GM20431 (cell line): ENCODE results near the gene MAGI2.
"Not testable (repeated sequence)": the region's sequence is repeated elsewhere in the genome, so short reads cannot be mapped to it uniquely, and the experiment has no call there.

Experiments
- in situ Hi-C: fragments of 300-500 bp; cut with MseI, MboI; formaldehyde crosslinking; loops from one replicate; pipeline ENCODE4 v1.15.0; 2020; ENCODE audit warnings: low sequenced_read_pairs; ENCODE audit not compliant: unreplicated experiment

Gene MAGI2

GRCh38 chr7:78247910-78248689, 1205.4 kb downstream of the MAGI2 start:
- in situ Hi-C loops, result no loop called here

GRCh38 chr7:78240179-78240578, 1213.3 kb downstream of the MAGI2 start:
- in situ Hi-C loops, result not testable (repeated sequence)

- in situ Hi-C loops, result no loop called here
These were observed 1218.8 kb downstream of the MAGI2 start for GRCh38 chr7:78234634-78235033.

GRCh38 chr7:78232806-78233205, 1220.7 kb downstream of the MAGI2 start:
- in situ Hi-C loops, result no loop called here

- in situ Hi-C loops, result no loop called here
These were observed 1227.3 kb downstream of the MAGI2 start for GRCh38 chr7:78226059-78226719.

- in situ Hi-C loops, result no loop called here
These were observed 1227.9 kb downstream of the MAGI2 start for GRCh38 chr7:78225534-78225933.

GRCh38 chr7:78224923-78225322, 1228.5 kb downstream of the MAGI2 start:
- in situ Hi-C loops, result no loop called here

GRCh38 chr7:78223598-78223997, 1229.9 kb downstream of the MAGI2 start:
- in situ Hi-C loops, result no loop called here

- in situ Hi-C loops, result no loop called here
These were observed 1231.3 kb downstream of the MAGI2 start for GRCh38 chr7:78222001-78222751.

- in situ Hi-C loops, result no loop called here
These were observed 1232.7 kb downstream of the MAGI2 start for GRCh38 chr7:78220754-78221153.

GRCh38 chr7:78218876-78219275, 1234.6 kb downstream of the MAGI2 start:
- in situ Hi-C loops, result no loop called here

- in situ Hi-C loops, result no loop called here
These were observed 1235.4 kb downstream of the MAGI2 start for GRCh38 chr7:78218051-78218450.

GRCh38 chr7:78215199-78215598, 1238.3 kb downstream of the MAGI2 start:
- in situ Hi-C loops, result no loop called here

- in situ Hi-C loops, result no loop called here
These were observed 1240.1 kb downstream of the MAGI2 start for GRCh38 chr7:78213402-78213801.

GRCh38 chr7:78212476-78213060, 1240.9 kb downstream of the MAGI2 start:
- in situ Hi-C loops, result no loop called here

- in situ Hi-C loops, result no loop called here
These were observed 1246.2 kb downstream of the MAGI2 start for GRCh38 chr7:78207269-78207668.

- in situ Hi-C loops, result no loop called here
These were observed 1246.7 kb downstream of the MAGI2 start for GRCh38 chr7:78206769-78207168.

GRCh38 chr7:78203042-78203720, 1250.3 kb downstream of the MAGI2 start:
- in situ Hi-C loops, result no loop called here

GRCh38 chr7:78198756-78199155, 1254.7 kb downstream of the MAGI2 start:
- in situ Hi-C loops, result no loop called here

GRCh38 chr7:78197447-78197846, 1256.0 kb downstream of the MAGI2 start:
- in situ Hi-C loops, result no loop called here
